K562 (cell line): ENCODE measurements around the gene VKORC1. TPM values are rescaled to one million over a fixed set of nuclear protein-coding genes. Genes with fewer than 3 reads are reported as not detected.

Source experiments
- ATF7 ChIP-seq: fragments of 450-650 bp; IDR thresholded peaks from 2 replicates; pipeline ENCODE4 v1.7.1; 2014; ENCODE audit warnings: mild to moderate bottlenecking, moderate library complexity
- BRD9 ChIP-seq: fragments of 450-650 bp; IDR thresholded peaks from 2 replicates; pipeline ENCODE4 v1.6.1; 2018; ENCODE audit warnings: low read depth; ENCODE audit not compliant: partially characterized antibody
- ELF1 ChIP-seq: fragments of 200-800 bp; sonication (Bioruptor generic); IDR thresholded peaks from 2 replicates; pipeline ENCODE4 v1.6.1; 2016; ENCODE audit warnings: missing genetic modification characterization, missing compliant biosample characterization
- EP400 ChIP-seq: fragments of 450-650 bp; IDR thresholded peaks from 2 replicates; pipeline ENCODE4 v1.6.1; 2017; ENCODE audit warnings: antibody characterized with exemption, mild to moderate bottlenecking, moderate library complexity
- MBD2 ChIP-seq: sonication (generic); IDR thresholded peaks from 2 replicates; pipeline ENCODE4 v1.6.1; 2016; ENCODE audit warnings: low read depth, borderline replicate concordance
- MCM5 ChIP-seq: fragments of 450-650 bp; IDR thresholded peaks from 2 replicates; pipeline ENCODE4 v1.6.1; 2016; ENCODE audit warnings: low read depth
- NEUROD1 ChIP-seq: fragments of 150-350 bp; IDR thresholded peaks from 2 replicates; pipeline ENCODE4 v1.6.1; 2014; ENCODE audit warnings: borderline replicate concordance, low read length, low read depth; ENCODE audit not compliant: partially characterized antibody
- OTX1 ChIP-seq: fragments of 450-650 bp; formaldehyde crosslinking; IDR thresholded peaks from 2 replicates; pipeline ENCODE4 v1.4.0; 2022; ENCODE audit warnings: mild to moderate bottlenecking
- ZNF184 ChIP-seq: sonication (generic); formaldehyde crosslinking; IDR thresholded peaks from 2 replicates; pipeline ENCODE4 v1.5.0; 2020; ENCODE audit warnings: missing genetic modification reagents
- ZNF431 ChIP-seq: sonication (generic); formaldehyde crosslinking; IDR thresholded peaks from 2 replicates; pipeline ENCODE4 v1.8.0; 2022; ENCODE audit warnings: mild to moderate bottlenecking, missing genetic modification reagents
- polyA plus RNA-seq, 8 experiments: library from polyadenylated mRNA; depleted of rRNA in 4 of 8; stranded (reverse) in 5 of 8; unstranded in 3 of 8; fragments of >200 nt; fragmentation: Nextera tagmentation in 2 of 8; fragmentation: Illumina TruSeq in 1 of 8; extraction: Ambion mirVana in 2 of 8; extraction: Trizol in 1 of 8; gene quantifications; 2 replicates each; pipeline versions ENCODE4 v1.2.1 to v1.2.3, GENCODE V29; 2011 to 2014; ENCODE audit warnings: inconsistent platforms in 1 of 8, missing spikeins in 1 of 8
- total RNA-seq, 7 experiments: library from RNA; depleted of rRNA in 6 of 7; stranded (reverse); fragments of >200 nt in 6 of 7; fragmentation: Illumina TruSeq in 2 of 7; extraction: Trizol in 2 of 7; gene quantifications; 2 replicates each; pipeline versions ENCODE4 v1.2.1 to v1.2.3, GENCODE V29; 2011 to 2021; ENCODE audit warnings: low replicate concordance in 1 of 7
- TF ChIP-seq, protein P1 (sequence below): fragments of 450-650 bp; IDR thresholded peaks from 2 replicates; pipeline ENCODE4 v1.6.1; 2016; ENCODE audit warnings: mild to moderate bottlenecking, moderate library complexity
- TF ChIP-seq, protein P2 (sequence below): fragments of 450-650 bp; formaldehyde crosslinking; conservative IDR thresholded peaks from 2 replicates; pipeline ENCODE4 v1.4.0; 2022; ENCODE audit warnings: mild to moderate bottlenecking, missing genetic modification characterization
- TF ChIP-seq, protein P3 (sequence below): fragments of 250-450 bp; sonication (Bioruptor Pico); IDR thresholded peaks from 2 replicates; pipeline ENCODE4 v1.9.0; 2021; ENCODE audit warnings: mild to moderate bottlenecking, inconsistent platforms

VKORC1 gene
- total and polyA plus RNA-seq, 9 of the 15 experiments (the other 6 are each of a cell fraction or from before 2014, with no cell fraction given): 30.0 to 119 (median 62.1) TPM

DNA sequence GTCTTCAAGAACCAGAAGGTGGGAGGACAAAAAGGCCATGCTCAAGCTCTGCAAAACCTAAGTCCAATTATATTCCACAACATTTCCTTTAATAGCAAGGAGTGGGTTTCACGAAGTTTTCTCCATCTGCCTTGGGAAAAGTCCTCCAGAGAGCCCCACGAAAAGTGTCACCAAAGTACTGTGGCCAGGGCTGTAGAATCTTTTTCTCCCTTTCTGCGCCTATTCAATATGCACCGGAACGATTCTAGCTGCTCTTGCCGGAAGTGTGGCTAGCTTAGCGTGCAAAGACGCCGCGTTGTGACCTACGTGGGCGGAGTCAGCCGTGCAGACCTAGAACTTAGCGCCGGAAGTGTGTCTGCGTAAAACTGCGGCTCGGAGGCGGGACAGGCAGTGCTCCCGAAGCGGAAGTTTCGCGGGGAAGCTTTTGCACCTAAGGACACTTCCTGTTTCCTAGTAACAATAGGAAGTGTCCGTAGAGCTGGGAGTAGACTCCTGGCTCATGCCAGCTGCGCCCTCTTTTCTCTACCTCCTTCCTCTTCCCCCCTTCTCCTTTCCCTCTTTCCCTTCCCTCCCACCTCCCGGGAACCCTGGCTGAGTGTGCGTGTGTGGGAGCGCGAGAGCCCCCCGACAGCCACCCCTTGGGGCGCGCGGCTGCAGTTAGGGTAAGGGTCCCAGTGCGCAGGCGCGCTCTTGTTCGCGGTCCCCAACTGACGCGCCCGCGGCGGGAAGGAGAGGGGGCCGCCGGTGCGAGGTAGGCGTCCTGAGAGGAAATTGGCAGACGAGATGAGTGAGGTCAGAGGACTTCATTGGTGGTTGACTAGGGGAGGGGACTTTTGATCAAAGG lies 20.4 kb downstream of the VKORC1 start, which contains the start of the genes ZNF646 and ZNF668 (continued):
- peak; percentile 94 for TF ChIP-seq ELF1 (tag)
- TF ChIP-seq, protein P1, sequence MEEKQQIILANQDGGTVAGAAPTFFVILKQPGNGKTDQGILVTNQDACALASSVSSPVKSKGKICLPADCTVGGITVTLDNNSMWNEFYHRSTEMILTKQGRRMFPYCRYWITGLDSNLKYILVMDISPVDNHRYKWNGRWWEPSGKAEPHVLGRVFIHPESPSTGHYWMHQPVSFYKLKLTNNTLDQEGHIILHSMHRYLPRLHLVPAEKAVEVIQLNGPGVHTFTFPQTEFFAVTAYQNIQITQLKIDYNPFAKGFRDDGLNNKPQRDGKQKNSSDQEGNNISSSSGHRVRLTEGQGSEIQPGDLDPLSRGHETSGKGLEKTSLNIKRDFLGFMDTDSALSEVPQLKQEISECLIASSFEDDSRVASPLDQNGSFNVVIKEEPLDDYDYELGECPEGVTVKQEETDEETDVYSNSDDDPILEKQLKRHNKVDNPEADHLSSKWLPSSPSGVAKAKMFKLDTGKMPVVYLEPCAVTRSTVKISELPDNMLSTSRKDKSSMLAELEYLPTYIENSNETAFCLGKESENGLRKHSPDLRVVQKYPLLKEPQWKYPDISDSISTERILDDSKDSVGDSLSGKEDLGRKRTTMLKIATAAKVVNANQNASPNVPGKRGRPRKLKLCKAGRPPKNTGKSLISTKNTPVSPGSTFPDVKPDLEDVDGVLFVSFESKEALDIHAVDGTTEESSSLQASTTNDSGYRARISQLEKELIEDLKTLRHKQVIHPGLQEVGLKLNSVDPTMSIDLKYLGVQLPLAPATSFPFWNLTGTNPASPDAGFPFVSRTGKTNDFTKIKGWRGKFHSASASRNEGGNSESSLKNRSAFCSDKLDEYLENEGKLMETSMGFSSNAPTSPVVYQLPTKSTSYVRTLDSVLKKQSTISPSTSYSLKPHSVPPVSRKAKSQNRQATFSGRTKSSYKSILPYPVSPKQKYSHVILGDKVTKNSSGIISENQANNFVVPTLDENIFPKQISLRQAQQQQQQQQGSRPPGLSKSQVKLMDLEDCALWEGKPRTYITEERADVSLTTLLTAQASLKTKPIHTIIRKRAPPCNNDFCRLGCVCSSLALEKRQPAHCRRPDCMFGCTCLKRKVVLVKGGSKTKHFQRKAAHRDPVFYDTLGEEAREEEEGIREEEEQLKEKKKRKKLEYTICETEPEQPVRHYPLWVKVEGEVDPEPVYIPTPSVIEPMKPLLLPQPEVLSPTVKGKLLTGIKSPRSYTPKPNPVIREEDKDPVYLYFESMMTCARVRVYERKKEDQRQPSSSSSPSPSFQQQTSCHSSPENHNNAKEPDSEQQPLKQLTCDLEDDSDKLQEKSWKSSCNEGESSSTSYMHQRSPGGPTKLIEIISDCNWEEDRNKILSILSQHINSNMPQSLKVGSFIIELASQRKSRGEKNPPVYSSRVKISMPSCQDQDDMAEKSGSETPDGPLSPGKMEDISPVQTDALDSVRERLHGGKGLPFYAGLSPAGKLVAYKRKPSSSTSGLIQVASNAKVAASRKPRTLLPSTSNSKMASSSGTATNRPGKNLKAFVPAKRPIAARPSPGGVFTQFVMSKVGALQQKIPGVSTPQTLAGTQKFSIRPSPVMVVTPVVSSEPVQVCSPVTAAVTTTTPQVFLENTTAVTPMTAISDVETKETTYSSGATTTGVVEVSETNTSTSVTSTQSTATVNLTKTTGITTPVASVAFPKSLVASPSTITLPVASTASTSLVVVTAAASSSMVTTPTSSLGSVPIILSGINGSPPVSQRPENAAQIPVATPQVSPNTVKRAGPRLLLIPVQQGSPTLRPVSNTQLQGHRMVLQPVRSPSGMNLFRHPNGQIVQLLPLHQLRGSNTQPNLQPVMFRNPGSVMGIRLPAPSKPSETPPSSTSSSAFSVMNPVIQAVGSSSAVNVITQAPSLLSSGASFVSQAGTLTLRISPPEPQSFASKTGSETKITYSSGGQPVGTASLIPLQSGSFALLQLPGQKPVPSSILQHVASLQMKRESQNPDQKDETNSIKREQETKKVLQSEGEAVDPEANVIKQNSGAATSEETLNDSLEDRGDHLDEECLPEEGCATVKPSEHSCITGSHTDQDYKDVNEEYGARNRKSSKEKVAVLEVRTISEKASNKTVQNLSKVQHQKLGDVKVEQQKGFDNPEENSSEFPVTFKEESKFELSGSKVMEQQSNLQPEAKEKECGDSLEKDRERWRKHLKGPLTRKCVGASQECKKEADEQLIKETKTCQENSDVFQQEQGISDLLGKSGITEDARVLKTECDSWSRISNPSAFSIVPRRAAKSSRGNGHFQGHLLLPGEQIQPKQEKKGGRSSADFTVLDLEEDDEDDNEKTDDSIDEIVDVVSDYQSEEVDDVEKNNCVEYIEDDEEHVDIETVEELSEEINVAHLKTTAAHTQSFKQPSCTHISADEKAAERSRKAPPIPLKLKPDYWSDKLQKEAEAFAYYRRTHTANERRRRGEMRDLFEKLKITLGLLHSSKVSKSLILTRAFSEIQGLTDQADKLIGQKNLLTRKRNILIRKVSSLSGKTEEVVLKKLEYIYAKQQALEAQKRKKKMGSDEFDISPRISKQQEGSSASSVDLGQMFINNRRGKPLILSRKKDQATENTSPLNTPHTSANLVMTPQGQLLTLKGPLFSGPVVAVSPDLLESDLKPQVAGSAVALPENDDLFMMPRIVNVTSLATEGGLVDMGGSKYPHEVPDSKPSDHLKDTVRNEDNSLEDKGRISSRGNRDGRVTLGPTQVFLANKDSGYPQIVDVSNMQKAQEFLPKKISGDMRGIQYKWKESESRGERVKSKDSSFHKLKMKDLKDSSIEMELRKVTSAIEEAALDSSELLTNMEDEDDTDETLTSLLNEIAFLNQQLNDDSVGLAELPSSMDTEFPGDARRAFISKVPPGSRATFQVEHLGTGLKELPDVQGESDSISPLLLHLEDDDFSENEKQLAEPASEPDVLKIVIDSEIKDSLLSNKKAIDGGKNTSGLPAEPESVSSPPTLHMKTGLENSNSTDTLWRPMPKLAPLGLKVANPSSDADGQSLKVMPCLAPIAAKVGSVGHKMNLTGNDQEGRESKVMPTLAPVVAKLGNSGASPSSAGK: no peak
- TF ChIP-seq ZNF184 (CRISPR knock-in tag): no peak
- peak; percentile 84 for TF ChIP-seq ATF7
- TF ChIP-seq OTX1 (CRISPR knock-in tag): peak; percentile 14; the same call in 1 of the 2 replicates
- TF ChIP-seq, protein P2, sequence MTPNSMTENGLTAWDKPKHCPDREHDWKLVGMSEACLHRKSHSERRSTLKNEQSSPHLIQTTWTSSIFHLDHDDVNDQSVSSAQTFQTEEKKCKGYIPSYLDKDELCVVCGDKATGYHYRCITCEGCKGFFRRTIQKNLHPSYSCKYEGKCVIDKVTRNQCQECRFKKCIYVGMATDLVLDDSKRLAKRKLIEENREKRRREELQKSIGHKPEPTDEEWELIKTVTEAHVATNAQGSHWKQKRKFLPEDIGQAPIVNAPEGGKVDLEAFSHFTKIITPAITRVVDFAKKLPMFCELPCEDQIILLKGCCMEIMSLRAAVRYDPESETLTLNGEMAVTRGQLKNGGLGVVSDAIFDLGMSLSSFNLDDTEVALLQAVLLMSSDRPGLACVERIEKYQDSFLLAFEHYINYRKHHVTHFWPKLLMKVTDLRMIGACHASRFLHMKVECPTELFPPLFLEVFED (CRISPR knock-in tag): peak; percentile 10; the same call in 1 of the 2 replicates
- no peak for TF ChIP-seq BRD9
- TF ChIP-seq, protein P3, sequence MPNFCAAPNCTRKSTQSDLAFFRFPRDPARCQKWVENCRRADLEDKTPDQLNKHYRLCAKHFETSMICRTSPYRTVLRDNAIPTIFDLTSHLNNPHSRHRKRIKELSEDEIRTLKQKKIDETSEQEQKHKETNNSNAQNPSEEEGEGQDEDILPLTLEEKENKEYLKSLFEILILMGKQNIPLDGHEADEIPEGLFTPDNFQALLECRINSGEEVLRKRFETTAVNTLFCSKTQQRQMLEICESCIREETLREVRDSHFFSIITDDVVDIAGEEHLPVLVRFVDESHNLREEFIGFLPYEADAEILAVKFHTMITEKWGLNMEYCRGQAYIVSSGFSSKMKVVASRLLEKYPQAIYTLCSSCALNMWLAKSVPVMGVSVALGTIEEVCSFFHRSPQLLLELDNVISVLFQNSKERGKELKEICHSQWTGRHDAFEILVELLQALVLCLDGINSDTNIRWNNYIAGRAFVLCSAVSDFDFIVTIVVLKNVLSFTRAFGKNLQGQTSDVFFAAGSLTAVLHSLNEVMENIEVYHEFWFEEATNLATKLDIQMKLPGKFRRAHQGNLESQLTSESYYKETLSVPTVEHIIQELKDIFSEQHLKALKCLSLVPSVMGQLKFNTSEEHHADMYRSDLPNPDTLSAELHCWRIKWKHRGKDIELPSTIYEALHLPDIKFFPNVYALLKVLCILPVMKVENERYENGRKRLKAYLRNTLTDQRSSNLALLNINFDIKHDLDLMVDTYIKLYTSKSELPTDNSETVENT: peak; percentile 77
- TF ChIP-seq NEUROD1: no peak
- TF ChIP-seq EP400: peak; percentile 87
- TF ChIP-seq MBD2: peak; percentile 58
- no peak for TF ChIP-seq MCM5
- no peak for TF ChIP-seq ZNF431 (CRISPR knock-in tag)
